ENCODE data around the gene SORBS1.

Gene SORBS1

DNA sequence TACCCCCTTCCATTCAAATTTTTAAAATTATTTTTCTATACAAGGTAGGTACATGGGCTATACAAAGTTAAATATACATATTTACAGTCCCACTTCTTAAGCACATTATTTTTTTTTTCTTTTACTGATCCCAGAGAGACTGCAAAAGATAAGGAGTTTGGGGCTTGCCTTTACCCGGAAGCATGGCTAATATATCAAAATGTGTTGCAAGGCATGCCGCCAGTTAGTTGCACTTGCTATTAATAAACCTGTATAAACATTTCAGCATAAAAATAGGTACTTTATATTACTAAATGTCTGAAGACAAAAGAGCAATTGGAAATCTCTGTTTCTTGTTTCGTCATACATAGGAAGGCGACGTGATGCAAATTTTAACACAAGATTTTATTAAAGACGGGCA is 248.9 kb downstream of the SORBS1 start:
- TF ChIP-seq, protein P1, sequence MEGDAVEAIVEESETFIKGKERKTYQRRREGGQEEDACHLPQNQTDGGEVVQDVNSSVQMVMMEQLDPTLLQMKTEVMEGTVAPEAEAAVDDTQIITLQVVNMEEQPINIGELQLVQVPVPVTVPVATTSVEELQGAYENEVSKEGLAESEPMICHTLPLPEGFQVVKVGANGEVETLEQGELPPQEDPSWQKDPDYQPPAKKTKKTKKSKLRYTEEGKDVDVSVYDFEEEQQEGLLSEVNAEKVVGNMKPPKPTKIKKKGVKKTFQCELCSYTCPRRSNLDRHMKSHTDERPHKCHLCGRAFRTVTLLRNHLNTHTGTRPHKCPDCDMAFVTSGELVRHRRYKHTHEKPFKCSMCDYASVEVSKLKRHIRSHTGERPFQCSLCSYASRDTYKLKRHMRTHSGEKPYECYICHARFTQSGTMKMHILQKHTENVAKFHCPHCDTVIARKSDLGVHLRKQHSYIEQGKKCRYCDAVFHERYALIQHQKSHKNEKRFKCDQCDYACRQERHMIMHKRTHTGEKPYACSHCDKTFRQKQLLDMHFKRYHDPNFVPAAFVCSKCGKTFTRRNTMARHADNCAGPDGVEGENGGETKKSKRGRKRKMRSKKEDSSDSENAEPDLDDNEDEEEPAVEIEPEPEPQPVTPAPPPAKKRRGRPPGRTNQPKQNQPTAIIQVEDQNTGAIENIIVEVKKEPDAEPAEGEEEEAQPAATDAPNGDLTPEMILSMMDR (IDR thresholded peaks at IDR 0.05): no peak
- no peak overlapping the region for H3K27ac ChIP-seq

DNA sequence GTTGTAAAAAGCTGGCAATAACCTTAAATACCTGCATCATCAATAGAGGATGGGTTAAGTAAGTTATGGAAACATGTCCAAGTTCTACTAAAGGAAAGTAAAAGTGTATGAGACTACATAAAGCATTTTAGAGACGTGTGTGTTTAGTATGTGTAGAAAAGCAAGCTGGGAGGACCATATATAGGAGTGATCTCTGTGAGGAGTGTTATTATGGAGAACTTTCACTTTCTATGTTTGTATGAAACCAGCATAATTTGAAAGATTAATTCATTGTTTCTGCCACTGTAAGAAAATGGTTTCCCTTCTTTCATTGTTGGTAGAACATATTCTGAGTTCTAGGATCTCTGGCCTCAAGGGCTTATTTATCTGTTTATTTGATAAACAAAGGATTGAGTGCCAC is 251.2 kb downstream of the SORBS1 start:
- no peak for DNase-seq (ENCODE audit: low spot score)

More for the DNA sequence above, 248.9 kb downstream of the SORBS1 start:
- H3K4me3 ChIP-seq: no peak overlapping the region
- no peak for DNase-seq (ENCODE audit: low spot score)

DNA sequence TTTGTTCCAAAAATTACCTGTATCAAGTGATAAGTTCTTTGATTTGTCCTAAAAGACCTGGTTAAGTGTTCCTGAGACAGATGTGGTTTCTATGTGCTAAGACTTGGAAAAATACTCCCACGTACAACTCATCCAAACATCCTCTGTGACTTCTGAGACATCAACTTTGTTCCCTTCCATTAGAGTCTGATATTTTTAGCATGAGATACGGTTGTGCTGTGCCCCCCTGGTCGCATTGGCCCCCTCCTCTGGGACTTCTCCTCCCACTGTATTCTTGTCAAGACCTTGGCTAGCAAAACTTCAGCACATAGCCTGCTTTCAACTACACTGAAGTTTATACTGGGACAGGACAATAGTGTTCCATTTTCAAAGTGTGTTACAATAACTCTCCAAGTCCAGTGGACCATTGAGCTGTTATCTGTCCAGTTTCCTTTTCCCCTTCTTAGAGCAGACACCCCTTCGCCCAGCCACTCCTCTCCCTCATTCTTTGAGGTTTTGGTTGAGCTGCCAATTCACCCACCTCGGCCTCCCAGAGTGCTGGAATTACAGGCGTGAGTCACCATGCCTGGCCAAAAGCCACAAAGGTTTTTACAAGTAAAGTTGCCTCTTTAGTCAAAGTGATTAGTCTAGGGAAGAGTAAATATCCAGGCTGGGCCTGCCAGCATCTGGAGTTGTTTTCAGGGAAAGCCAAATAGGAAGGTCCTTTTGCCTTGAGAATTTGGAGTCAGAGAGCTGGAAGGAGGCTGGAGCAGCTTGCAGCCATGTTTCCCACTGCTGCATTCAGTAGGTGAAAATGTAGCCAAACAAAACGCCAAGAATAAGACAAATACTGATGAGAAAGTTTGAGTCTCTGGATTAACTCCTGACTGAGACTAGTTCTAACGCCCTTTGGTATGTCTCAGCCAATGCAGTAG is 252.5 kb downstream of the SORBS1 start:
- TF ChIP-seq, protein P1 (IDR thresholded peaks at IDR 0.05): no peak
- peak overlapping the region in 1 of 2 donors; percentile 70 for H3K27ac ChIP-seq
- DNase-seq (ENCODE audit: low spot score): peak; percentile 90

More for the DNA sequence above, 251.2 kb downstream of the SORBS1 start:
- Histone ChIP-seq H3K4me3 (no peak overlapping the region), H3K27ac (peak overlapping the region in 1 of 2 donors; percentile 70)
- TF ChIP-seq, protein P1 (IDR thresholded peaks at IDR 0.05): no peak

DNA sequence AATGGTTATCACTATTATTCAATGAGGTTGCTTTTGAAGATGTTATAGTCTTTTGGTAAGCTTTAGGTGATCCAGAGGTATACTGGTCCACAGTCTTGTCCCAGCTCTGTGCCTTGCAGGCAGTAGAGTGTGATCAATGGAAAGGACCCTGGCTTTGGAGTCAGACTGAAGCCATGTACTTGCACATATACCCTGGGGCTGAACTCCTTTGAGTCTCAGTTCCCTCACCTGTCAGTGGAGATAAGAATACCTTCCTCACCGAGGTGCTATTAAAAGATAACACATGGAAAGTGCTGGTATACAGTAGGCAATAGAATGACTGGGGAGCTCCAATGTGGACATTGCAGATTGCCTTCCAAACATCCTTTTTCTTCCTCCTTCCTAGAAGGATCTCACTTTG is 254.3 kb downstream of the SORBS1 start:
- TF ChIP-seq, protein P1 (IDR thresholded peaks at IDR 0.05): no peak
- no peak overlapping the region for H3K4me3 ChIP-seq
- DNase-seq (ENCODE audit: low spot score): no peak
- no peak overlapping the region for H3K27ac ChIP-seq

More for the DNA sequence above, 252.5 kb downstream of the SORBS1 start:
- H3K4me3 ChIP-seq: no peak overlapping the region

DNA sequence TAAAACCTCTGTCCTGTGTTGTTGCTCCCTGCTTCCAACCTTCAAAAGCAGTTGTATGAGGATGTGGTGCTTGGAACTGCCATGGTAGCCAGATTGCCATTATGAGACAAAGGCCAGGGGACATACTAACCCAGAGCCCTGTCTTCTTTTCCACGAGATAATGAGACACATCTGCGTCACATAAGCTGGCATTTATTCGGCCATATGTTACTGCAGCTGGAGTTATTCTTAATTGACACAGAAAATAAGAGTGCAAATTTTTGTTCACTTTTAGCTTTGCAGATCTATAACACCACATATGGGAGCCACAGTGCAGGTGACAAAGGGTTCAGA is 254.9 kb downstream of the SORBS1 start:
- Histone ChIP-seq H3K27ac (no peak overlapping the region), H3K4me3 (no peak overlapping the region)
- TF ChIP-seq, protein P1 (IDR thresholded peaks at IDR 0.05): no peak
- DNase-seq (ENCODE audit: low spot score): no peak

GRCh38 chr10:95305606-95306317 is 255.4 kb downstream of the SORBS1 start:
- H3K4me3 ChIP-seq: no peak overlapping the region
- TF ChIP-seq, protein P1 (IDR thresholded peaks at IDR 0.05): no peak
- DNase-seq (ENCODE audit: low spot score): no peak
- no peak overlapping the region for H3K27ac ChIP-seq

Measured in coronary artery (tissue), 2 donors.